ENCODE data around the gene VSIG10L2.

VSIG10L2 gene

GRCh38 chr11:125943661-125944349 is 2.0 kb upstream of the VSIG10L2 start:
- no peak for DNase-seq (ENCODE audit: low read depth)
- H3K4me3 ChIP-seq (ENCODE audit: low read depth, low read length), result no peak overlapping the region
- no peak for TF ChIP-seq CTCF (IDR thresholded peaks at IDR 0.05; ENCODE audit: low read depth, low read length)
- no peak for TF ChIP-seq MAX (IDR thresholded peaks at IDR 0.05; ENCODE audit: low read depth, low read length)
- no peak for TF ChIP-seq POLR2A (IDR thresholded peaks at IDR 0.05; ENCODE audit: extremely low read depth, insufficient read length)
- TF ChIP-seq MYC (IDR thresholded peaks at IDR 0.05; ENCODE audit: low read depth, low read length), result no peak

DNA sequence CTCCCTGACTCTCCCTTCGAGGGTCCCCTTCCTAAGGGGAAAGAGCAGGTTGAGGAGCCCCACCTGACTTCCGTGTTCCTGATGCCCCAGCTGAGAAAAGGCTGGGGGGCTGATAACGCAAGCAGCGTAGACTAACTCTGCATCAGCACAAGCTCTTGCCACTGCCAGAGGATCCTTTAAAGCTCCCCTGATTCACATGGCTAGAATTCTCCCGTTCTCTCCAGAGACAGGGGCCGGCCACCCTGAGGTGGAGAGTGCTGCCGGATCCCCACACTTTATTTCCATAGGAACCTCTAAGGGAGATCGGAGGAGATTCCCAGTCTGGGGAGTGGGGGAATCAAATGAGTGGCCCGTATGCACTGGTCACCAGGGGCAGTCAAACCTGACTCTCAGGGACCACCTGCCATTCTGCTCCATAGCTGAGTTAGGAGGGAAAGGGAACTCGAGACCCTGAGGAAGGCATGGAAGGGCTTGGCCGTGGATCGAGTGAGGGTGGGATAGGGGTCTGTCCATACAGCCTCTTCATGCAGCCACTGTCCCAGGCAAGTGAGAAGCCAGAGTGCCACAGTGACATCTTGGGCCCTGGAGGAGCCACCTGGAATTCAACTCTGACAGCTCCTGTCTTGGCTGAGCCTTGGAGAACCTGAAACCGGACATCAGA is 1.4 kb upstream of the VSIG10L2 start:
- no peak for DNase-seq (ENCODE audit: low read depth)
- no peak overlapping the region for H3K4me3 ChIP-seq (ENCODE audit: low read depth, low read length)
- TF ChIP-seq CTCF (IDR thresholded peaks at IDR 0.05; ENCODE audit: low read depth, low read length) (no peak), MYC (IDR thresholded peaks at IDR 0.05; ENCODE audit: low read depth, low read length) (no peak), MAX (IDR thresholded peaks at IDR 0.05; ENCODE audit: low read depth, low read length) (no peak), POLR2A (IDR thresholded peaks at IDR 0.05; ENCODE audit: extremely low read depth, insufficient read length) (no peak)

GRCh38 chr11:125945011-125945796 is 640 bp upstream of the VSIG10L2 start:
- no peak for DNase-seq (ENCODE audit: low read depth)
- no peak overlapping the region for H3K4me3 ChIP-seq (ENCODE audit: low read depth, low read length)
- no peak for TF ChIP-seq CTCF (IDR thresholded peaks at IDR 0.05; ENCODE audit: low read depth, low read length)
- TF ChIP-seq MYC (IDR thresholded peaks at IDR 0.05; ENCODE audit: low read depth, low read length), result no peak
- TF ChIP-seq POLR2A (IDR thresholded peaks at IDR 0.05; ENCODE audit: extremely low read depth, insufficient read length), result no peak
- no peak for TF ChIP-seq MAX (IDR thresholded peaks at IDR 0.05; ENCODE audit: low read depth, low read length)

DNA sequence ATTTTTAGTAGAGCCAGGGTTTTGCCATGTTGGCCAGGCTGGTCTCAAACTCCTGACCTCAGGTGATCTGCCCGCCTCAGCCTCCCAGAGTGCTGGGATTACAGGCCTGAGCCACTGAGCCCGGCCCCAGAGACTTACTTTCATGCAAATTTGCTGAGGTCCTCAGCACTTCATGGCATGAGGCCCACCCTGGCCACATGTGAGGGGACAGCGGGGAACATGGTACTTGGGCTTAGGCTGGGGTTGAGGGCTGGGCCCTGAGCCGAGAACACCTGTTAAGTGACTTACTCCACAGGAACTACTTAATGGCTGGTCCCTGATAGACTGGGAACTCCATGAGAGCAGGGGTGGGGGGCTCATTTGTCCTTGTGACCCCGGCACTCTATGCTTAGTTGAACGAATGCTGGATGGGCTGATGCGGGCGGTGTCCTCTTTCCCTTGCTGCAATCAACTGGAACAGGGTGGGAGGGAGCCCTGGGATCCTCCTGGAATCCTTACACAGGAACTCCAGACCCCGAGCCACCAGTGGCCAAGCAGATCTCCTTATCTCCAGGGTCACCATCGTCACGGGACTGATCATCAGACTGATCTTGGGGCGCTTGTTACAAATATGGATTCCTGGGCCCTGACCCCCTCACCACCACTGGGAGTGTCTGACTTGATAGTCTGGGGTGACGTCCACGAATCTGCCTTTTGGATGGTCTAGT is 1.0 kb downstream of the VSIG10L2 start:
- H3K4me3 ChIP-seq (ENCODE audit: low read depth, low read length), result no peak overlapping the region
- TF ChIP-seq POLR2A (IDR thresholded peaks at IDR 0.05; ENCODE audit: extremely low read depth, insufficient read length) (no peak), MYC (IDR thresholded peaks at IDR 0.05; ENCODE audit: low read depth, low read length) (no peak), CTCF (IDR thresholded peaks at IDR 0.05; ENCODE audit: low read depth, low read length) (no peak), MAX (IDR thresholded peaks at IDR 0.05; ENCODE audit: low read depth, low read length) (no peak)
- DNase-seq (ENCODE audit: low read depth), result no peak

- no peak overlapping the region for H3K4me3 ChIP-seq (ENCODE audit: low read depth, low read length)
- TF ChIP-seq MYC (IDR thresholded peaks at IDR 0.05; ENCODE audit: low read depth, low read length), result no peak
- no peak for TF ChIP-seq POLR2A (IDR thresholded peaks at IDR 0.05; ENCODE audit: extremely low read depth, insufficient read length)
- TF ChIP-seq MAX (IDR thresholded peaks at IDR 0.05; ENCODE audit: low read depth, low read length), result no peak
- TF ChIP-seq CTCF (IDR thresholded peaks at IDR 0.05; ENCODE audit: low read depth, low read length), result no peak
- DNase-seq (ENCODE audit: low read depth), result no peak
These were observed 1.8 kb downstream of the VSIG10L2 start for GRCh38 chr11:125947419-125948277.
